SU-DHL-6 (cell line): ENCODE measurements around the gene C10orf120.

Experiments
- CTCF ChIP-seq: fragments of 200-600 bp; sonication (generic); IDR thresholded peaks from one replicate; pipeline ENCODE4 v1.5.1; 2017; ENCODE audit warnings: antibody characterized with exemption, mild to moderate bottlenecking, low read length, moderate library complexity; ENCODE audit not compliant: insufficient read depth, poor library complexity, severe bottlenecking
- EZH2phosphoT487 ChIP-seq: fragments of 200-600 bp; sonication (generic), shearing (Covaris generic); conservative IDR thresholded peaks from 2 replicates; pipeline ENCODE4 v1.6.1; 2018; ENCODE audit warnings: mild to moderate bottlenecking, antibody characterized with exemption, low read length, moderate library complexity, mixed read lengths

- no peak for TF ChIP-seq CTCF
- no peak for TF ChIP-seq EZH2phosphoT487
These were observed 26.1 kb upstream of the C10orf120 start for GRCh38 chr10:122725768-122726167.
